K562 (cell line): Measurements from ENCODE around the gene MDK. TPM values are rescaled to one million over a fixed set of nuclear protein-coding genes. Genes with fewer than 3 reads are reported as not detected.

Experiments
- ATAC-seq: fragments of 200-7000 bp; cut with Tn5 transposase; 3 replicates; pipeline ENCODE4 v1.9.1; 2020; ENCODE audit warnings: moderate library complexity
- BruUV-seq: library from RNA; stranded (reverse); fragments of 400-500 nt; replicated peaks from 2 replicates; lab custom pipeline; 2021; lab: Mats Ljungman, UMichigan
- CTCF ChIA-PET: fragments of 300-600 bp; formaldehyde crosslinking; extraction: SDS; loops from one replicate; lab custom pipeline; 2021; ENCODE audit warnings: low intra/inter-chr PET ratio; lab: Yijun Ruan, JAX
- POLR2A ChIA-PET: fragments of 300-600, 350-650 bp; sonication (Branson Sonifier 250); formaldehyde crosslinking; extraction: SDS; loops from one replicate; lab custom pipeline; 2021; ENCODE audit warnings: antibody characterized with exemption, inconsistent platforms; lab: Yijun Ruan, JAX
- DNase-seq, 4 experiments: peaks; one replicate each; pipeline versions ENCODE4 v3.0.0 to v3.0.0-alpha.2; 2011 to 2018; ENCODE audit warnings: low spot score in 3 of 4, mixed read lengths in 3 of 4; ENCODE audit errors: extremely low read depth in 1 of 4
- FAIRE-seq: peaks from 2 replicates; lab custom pipeline; 2011; peaks lifted over from hg19 to GRCh38; lab: Jason Lieb, UNC
- H2AFZ ChIP-seq: 2 replicates; pipeline ENCODE4 v1.6.0; 2011; ENCODE audit warnings: low read depth, low read length, control low read depth, inconsistent platforms
- H3K27ac ChIP-seq: fragments of 200-600 bp; 3 replicates; pipeline ENCODE4 v1.8.0; 2011; ENCODE audit warnings: low read depth, mild to moderate bottlenecking, control low read depth, inconsistent platforms, low read length, moderate library complexity, mixed read lengths; ENCODE audit errors: extremely low read depth
- H3K27me3 ChIP-seq, 2 experiments: fragments of 300-600 bp in 1 of 2; 2 replicates in 1 of 2; 3 replicates in 1 of 2; pipeline versions ENCODE4 v1.6.0 to v1.8.0; 2011; ENCODE audit warnings: inconsistent platforms in 2 of 2, low read length in 2 of 2, mild to moderate bottlenecking in 1 of 2, mixed read lengths in 1 of 2, moderate library complexity in 1 of 2; ENCODE audit not compliant: control insufficient read depth in 2 of 2, insufficient read depth in 2 of 2
- H3K36me3 ChIP-seq: fragments of 300-600 bp; 3 replicates; pipeline ENCODE4 v1.8.0; 2011; ENCODE audit warnings: mild to moderate bottlenecking, low read length, inconsistent platforms; ENCODE audit not compliant: control insufficient read depth, insufficient read depth
- H3K4me1 ChIP-seq, 2 experiments: fragments of 200-600 bp in 1 of 2; replicated peaks in 1 of 2; 2 replicates in 1 of 2; 3 replicates in 1 of 2; pipeline versions ENCODE4 v1.5.1 to v1.8.0; 2011; ENCODE audit warnings: inconsistent platforms in 2 of 2, low read length in 2 of 2, mild to moderate bottlenecking in 1 of 2, mixed read lengths in 1 of 2, moderate library complexity in 1 of 2; ENCODE audit not compliant: control insufficient read depth in 2 of 2, insufficient read depth in 2 of 2
- H3K4me2 ChIP-seq: 2 replicates; pipeline ENCODE4 v1.6.1; 2011; ENCODE audit warnings: low read length, control low read depth, inconsistent platforms, mixed read lengths; ENCODE audit not compliant: insufficient read depth
- H3K4me3 ChIP-seq: fragments of 200-600 bp; sonication (generic), shearing (Covaris generic); 2 replicates; pipeline ENCODE4 v1.5.1; 2016; ENCODE audit warnings: control low read depth, inconsistent platforms
- H3K79me2 ChIP-seq: fragments of 200-600 bp; 3 replicates; pipeline ENCODE4 v1.8.0; 2011; ENCODE audit warnings: low read length, inconsistent platforms; ENCODE audit not compliant: control insufficient read depth, insufficient read depth
- H3K9ac ChIP-seq, 2 experiments: 2 replicates each; pipeline versions ENCODE4 v1.6.0 to v1.6.1; 2011; ENCODE audit warnings: low read depth in 2 of 2, low read length in 2 of 2, control low read depth in 1 of 2, inconsistent platforms in 1 of 2, mild to moderate bottlenecking in 1 of 2, mixed read lengths in 1 of 2; ENCODE audit not compliant: insufficient read depth in 1 of 2
- H3K9me1 ChIP-seq: one replicate; pipeline ENCODE4 v1.6.0; 2011; ENCODE audit warnings: inconsistent platforms, mild to moderate bottlenecking, low read length, moderate library complexity; ENCODE audit not compliant: control insufficient read depth, insufficient read depth
- H3K9me3 ChIP-seq: replicated peaks from 2 replicates; pipeline ENCODE4 v1.5.1; 2011; ENCODE audit warnings: low read depth, low read length, inconsistent platforms; ENCODE audit not compliant: control insufficient read depth, insufficient read depth
- H4K20me1 ChIP-seq: replicated peaks from 2 replicates; pipeline ENCODE4 v1.6.1; 2011; ENCODE audit warnings: low read length, inconsistent platforms, mixed read lengths; ENCODE audit not compliant: control insufficient read depth, insufficient read depth
- COPS2 ChIP-seq: fragments of 450-650 bp; conservative IDR thresholded peaks from 2 replicates; pipeline ENCODE4 v1.6.1; 2016; ENCODE audit warnings: mild to moderate bottlenecking, moderate library complexity
- HCFC1 ChIP-seq: IDR thresholded peaks from 2 replicates; pipeline ENCODE4 v1.6.1; 2012; ENCODE audit warnings: low read depth, low read length, improper control_type of control experiment
- KLF1 ChIP-seq: fragments of 450-650 bp; IDR thresholded peaks from 2 replicates; pipeline ENCODE4 v1.6.1; 2016; ENCODE audit warnings: missing genetic modification characterization, missing compliant biosample characterization
- SMC3 ChIP-seq: conservative IDR thresholded peaks from 2 replicates; pipeline ENCODE4 v1.6.1; 2011; ENCODE audit warnings: low read depth, low read length, improper control_type of control experiment; ENCODE audit not compliant: insufficient read depth
- ZNF174 ChIP-seq: fragments of 250-450 bp; sonication (Bioruptor Pico); IDR thresholded peaks from 2 replicates; pipeline ENCODE4 v1.4.0; 2020; ENCODE audit warnings: mild to moderate bottlenecking
- ZNF354B ChIP-seq: fragments of 250-450 bp; sonication (Bioruptor Pico); IDR thresholded peaks from 2 replicates; pipeline ENCODE4 v1.4.0; 2020
- WGBS: fragments of 100-300 bp; shearing (Covaris generic); methylation state at CpG from one replicate; pipeline ENCODE4 v1.1.6; 2016; ENCODE audit warnings: low coverage, mixed read lengths; ENCODE audit not compliant: insufficient coverage; ENCODE audit errors: missing lambda C conversion rate; 5-methylcytosine and 5-hydroxymethylcytosine counted together
- in situ Hi-C: fragments of 300-500 bp; cut with MboI; formaldehyde crosslinking; loops from 4 replicates; pipeline ENCODE4 v1.15.0; 2018; ENCODE audit warnings: inconsistent platforms, mixed read lengths
- intact Hi-C: fragments of 100-400 bp; cut with micrococcal nuclease; formaldehyde crosslinking; loops from 2 replicates; pipeline ENCODE4 v1.14.2; 2022
- polyA plus RNA-seq, 8 experiments: library from polyadenylated mRNA; depleted of rRNA in 4 of 8; stranded (reverse) in 5 of 8; unstranded in 3 of 8; fragments of >200 nt; fragmentation: Nextera tagmentation in 2 of 8; fragmentation: Illumina TruSeq in 1 of 8; extraction: Ambion mirVana in 2 of 8; extraction: Trizol in 1 of 8; gene quantifications; 2 replicates each; pipeline versions ENCODE4 v1.2.1 to v1.2.3, GENCODE V29; 2011 to 2014; ENCODE audit warnings: inconsistent platforms in 1 of 8, missing spikeins in 1 of 8
- total RNA-seq, 7 experiments: library from RNA; depleted of rRNA in 6 of 7; stranded (reverse); fragments of >200 nt in 6 of 7; fragmentation: Illumina TruSeq in 2 of 7; extraction: Trizol in 2 of 7; gene quantifications; 2 replicates each; pipeline versions ENCODE4 v1.2.1 to v1.2.3, GENCODE V29; 2011 to 2021; ENCODE audit warnings: low replicate concordance in 1 of 7
- TF ChIP-seq, protein P1 (sequence below), 2 experiments: fragments of 450-650 bp; IDR thresholded peaks; 2 replicates each; pipeline ENCODE4 v1.6.1; 2016

Gene MDK
- total and polyA plus RNA-seq, 9 of the 15 experiments (the other 6 are each of a cell fraction or from before 2014, with no cell fraction given), result 20.7 to 700 (median 350) TPM

- H3K4me2 ChIP-seq, result no peak overlapping the region
- intact Hi-C loops, result no loop called here
- no TSS peak for BruUV-seq
- in situ Hi-C loops, result no loop called here
- no peaks in the 10 kb centered on the region for H3K9me3 ChIP-seq
- POLR2A ChIA-PET, result interaction anchor here (0.8 to 1.4 kb wide), 3 partner anchors 9 to 20 kb away, joined by 3 to 4 read pairs (median 4); no protein-coding TSS in a partner anchor
- no peaks in the 10 kb centered on the region for H3K27me3 ChIP-seq
- DNase-seq (no peak), FAIRE-seq (no peak), ATAC-seq (no peak)
- no peak overlapping the region for H3K4me3 ChIP-seq
- no peak overlapping the region for H3K9ac ChIP-seq
- H3K79me2 ChIP-seq, result no peaks in the 10 kb centered on the region
- no peak overlapping the region for H2AFZ ChIP-seq
- no peaks in the 10 kb centered on the region; the same call in 1 of the 2 replicates for H4K20me1 ChIP-seq
- CTCF ChIA-PET, result no interaction called here
- 88% methylated on average over 10 of the region's 10 CpGs for WGBS
- peaks cover 36% of the 10 kb centered on the region; the same call in 2 of the 3 replicates for H3K36me3 ChIP-seq
- H3K4me1 ChIP-seq, result no peaks in the 10 kb centered on the region
- TF ChIP-seq, protein P1, sequence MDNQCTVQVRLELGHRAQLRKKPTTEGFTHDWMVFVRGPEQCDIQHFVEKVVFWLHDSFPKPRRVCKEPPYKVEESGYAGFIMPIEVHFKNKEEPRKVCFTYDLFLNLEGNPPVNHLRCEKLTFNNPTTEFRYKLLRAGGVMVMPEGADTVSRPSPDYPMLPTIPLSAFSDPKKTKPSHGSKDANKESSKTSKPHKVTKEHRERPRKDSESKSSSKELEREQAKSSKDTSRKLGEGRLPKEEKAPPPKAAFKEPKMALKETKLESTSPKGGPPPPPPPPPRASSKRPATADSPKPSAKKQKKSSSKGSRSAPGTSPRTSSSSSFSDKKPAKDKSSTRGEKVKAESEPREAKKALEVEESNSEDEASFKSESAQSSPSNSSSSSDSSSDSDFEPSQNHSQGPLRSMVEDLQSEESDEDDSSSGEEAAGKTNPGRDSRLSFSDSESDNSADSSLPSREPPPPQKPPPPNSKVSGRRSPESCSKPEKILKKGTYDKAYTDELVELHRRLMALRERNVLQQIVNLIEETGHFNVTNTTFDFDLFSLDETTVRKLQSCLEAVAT (IDR thresholded peaks at IDR 0.05), result no peak
- TF ChIP-seq HCFC1 (no peak), SMC3 (no peak), COPS2 (no peak), ZNF174 (CRISPR knock-in tag) (no peak), ZNF354B (CRISPR knock-in tag) (no peak), KLF1 (tag) (no peak)
- no peak overlapping the region for H3K27ac ChIP-seq
- H3K9me1 ChIP-seq, result no peaks in the 10 kb centered on the region
Observed at GRCh38 chr11:46407635-46408034, 26.2 kb downstream of the MDK start.
